GM23248 (cell line): ENCODE measurements around the gene PARP8.

Experiments
- EZH2 ChIP-seq: fragments of 200-600 bp; sonication (generic); IDR thresholded peaks from 2 replicates; pipeline ENCODE4 v1.6.1; 2018; ENCODE audit warnings: antibody characterized with exemption, mild to moderate bottlenecking; ENCODE audit not compliant: insufficient read depth, poor library complexity, severe bottlenecking
- EZH2phosphoT487 ChIP-seq: fragments of 200-600 bp; sonication (generic); IDR thresholded peaks from 2 replicates; pipeline ENCODE4 v1.6.1; 2018; ENCODE audit warnings: antibody characterized with exemption, moderate library complexity, mild to moderate bottlenecking, low read depth; ENCODE audit not compliant: insufficient read depth

GRCh38 chr5:50873595-50874277 lies 207.3 kb downstream of the PARP8 start:
- TF ChIP-seq EZH2: no peak
- TF ChIP-seq EZH2phosphoT487: no peak
